Measurements from ENCODE around the gene RAD54L. TPM values are rescaled to one million over a fixed set of nuclear protein-coding genes. Genes with fewer than 3 reads are reported as not detected.

Gene RAD54L
- total RNA-seq, 4 donors from 2014 or later: 1.2 TPM; not detected in 3

DNA sequence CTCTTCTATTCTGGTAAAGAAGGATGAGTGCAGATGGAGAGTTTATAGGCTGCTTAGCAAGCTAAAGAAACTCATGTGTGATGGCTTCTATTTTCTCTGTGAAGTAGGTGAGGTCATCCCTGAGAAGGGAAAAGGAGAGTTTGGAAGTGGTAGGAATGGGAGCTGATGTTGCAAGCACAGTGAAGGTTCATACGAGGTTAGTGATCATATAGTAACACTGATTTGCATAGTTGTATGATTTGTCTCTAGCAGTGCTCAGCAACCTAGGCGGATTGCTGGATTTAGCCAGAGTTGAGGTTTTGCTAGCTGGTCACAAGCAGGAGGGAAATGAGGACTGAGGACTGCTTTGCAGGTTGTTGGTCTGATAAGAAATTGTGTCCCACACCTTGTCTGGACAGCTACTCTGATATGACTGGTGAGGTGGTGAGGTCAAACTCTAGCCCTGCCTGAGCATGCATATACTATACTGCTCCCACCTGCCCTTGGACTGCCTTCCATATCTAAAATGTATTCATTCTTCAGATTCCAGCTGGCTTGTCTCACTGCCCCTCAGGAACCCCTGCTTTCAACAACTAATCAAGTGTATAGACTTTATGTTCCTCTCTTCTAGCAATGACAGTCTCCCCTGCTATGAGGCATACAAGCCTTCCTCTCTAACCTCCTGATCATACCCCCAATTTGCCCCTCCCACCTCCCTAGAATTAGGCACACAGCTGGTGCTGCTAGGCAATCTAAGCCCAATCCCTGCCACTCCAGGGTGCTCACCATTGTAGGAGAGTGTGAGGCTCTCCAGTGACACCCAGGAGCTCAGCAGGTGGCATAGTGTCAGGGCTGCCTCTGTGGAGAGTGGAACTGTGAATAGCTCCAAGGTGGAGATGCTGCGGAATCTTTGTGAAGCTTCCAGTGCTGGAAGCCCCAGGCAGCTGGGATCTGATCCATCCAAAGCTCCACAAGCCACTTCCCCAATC, 37.3 kb downstream of the RAD54L start:
- WGBS: 81% methylated on average over 3 of the region's 3 CpGs
- H3K9me3 ChIP-seq: no peaks in the 10 kb centered on the region

GRCh38 chr1:46285730-46286477, 38.3 kb downstream of the RAD54L start:
- 89% methylated on average over 12 of the region's 27 CpGs for WGBS
- Histone ChIP-seq H3K36me3 (peaks cover 22 to 93% (median 85%) of the 10 kb centered on the region in 4 donors), H3K27ac (replicated peaks in 1 of 4) (no peak overlapping the region), H3K4me3 (no peak overlapping the region), H3K27me3 (no peaks in the 10 kb centered on the region), H3K9me3 (no peaks in the 10 kb centered on the region), H3K4me1 (no peaks in the 10 kb centered on the region)
- no peak for DNase-seq (ENCODE audit: extremely low spot score)
- intact Hi-C loops (cut with DNase I): no loop called here
- TF ChIP-seq POLR2AphosphoS5 (IDR thresholded peaks at IDR 0.05): no peak
- no peak for TF ChIP-seq EP300 (IDR thresholded peaks at IDR 0.05)
- TF ChIP-seq POLR2A (IDR thresholded peaks at IDR 0.05; ENCODE audit: low read depth): no peak
- TF ChIP-seq, protein P1, sequence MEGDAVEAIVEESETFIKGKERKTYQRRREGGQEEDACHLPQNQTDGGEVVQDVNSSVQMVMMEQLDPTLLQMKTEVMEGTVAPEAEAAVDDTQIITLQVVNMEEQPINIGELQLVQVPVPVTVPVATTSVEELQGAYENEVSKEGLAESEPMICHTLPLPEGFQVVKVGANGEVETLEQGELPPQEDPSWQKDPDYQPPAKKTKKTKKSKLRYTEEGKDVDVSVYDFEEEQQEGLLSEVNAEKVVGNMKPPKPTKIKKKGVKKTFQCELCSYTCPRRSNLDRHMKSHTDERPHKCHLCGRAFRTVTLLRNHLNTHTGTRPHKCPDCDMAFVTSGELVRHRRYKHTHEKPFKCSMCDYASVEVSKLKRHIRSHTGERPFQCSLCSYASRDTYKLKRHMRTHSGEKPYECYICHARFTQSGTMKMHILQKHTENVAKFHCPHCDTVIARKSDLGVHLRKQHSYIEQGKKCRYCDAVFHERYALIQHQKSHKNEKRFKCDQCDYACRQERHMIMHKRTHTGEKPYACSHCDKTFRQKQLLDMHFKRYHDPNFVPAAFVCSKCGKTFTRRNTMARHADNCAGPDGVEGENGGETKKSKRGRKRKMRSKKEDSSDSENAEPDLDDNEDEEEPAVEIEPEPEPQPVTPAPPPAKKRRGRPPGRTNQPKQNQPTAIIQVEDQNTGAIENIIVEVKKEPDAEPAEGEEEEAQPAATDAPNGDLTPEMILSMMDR (IDR thresholded peaks at IDR 0.05): no peak

More for the DNA sequence above, 37.3 kb downstream of the RAD54L start:
- intact Hi-C loops (cut with DNase I): no loop called here
- no peak overlapping the region for H3K27ac ChIP-seq (replicated peaks in 1 of 4)
- no peaks in the 10 kb centered on the region for H3K4me1 ChIP-seq
- H3K4me3 ChIP-seq: no peak overlapping the region
- TF ChIP-seq, protein P1 (IDR thresholded peaks at IDR 0.05): no peak
- TF ChIP-seq POLR2AphosphoS5 (IDR thresholded peaks at IDR 0.05) (no peak), EP300 (IDR thresholded peaks at IDR 0.05) (no peak), POLR2A (IDR thresholded peaks at IDR 0.05; ENCODE audit: low read depth) (no peak)
- H3K27me3 ChIP-seq: no peaks in the 10 kb centered on the region
- H3K36me3 ChIP-seq: peaks cover 26 to 98% (median 88%) of the 10 kb centered on the region in 4 donors
- DNase-seq (ENCODE audit: extremely low spot score): no peak

DNA sequence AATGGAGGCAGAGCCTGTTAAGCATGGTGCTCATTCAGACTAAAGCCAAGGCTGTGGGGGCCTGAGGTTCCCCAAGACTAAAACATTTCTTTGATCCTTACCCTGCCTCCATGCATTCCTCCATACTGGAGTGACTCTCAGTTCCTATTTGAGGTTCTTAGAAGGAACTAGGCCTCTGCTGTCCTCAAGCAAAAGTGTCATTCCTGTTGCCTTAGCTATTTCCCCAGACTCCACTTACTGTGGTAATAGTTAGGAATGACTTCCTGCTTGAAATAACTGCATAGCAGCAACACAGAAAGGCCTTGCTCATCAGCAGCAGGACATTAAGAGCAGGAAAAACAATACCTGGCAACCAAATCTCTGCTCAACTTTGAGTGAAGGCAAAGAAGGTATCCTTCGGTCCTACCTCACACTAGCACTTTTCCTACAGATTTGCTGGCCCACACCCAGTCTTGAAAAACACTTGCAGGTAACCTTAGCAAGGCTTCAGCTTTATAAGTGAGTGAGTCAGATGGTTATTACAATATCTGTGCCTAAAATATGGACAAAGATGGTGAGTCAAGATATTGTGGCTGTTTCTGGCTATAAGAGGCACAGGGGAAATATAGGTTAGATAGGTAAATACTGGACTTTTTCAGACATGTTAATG, 41.0 kb downstream of the RAD54L start:
- Histone ChIP-seq H3K27ac (replicated peaks in 1 of 4) (no peak overlapping the region), H3K4me3 (no peak overlapping the region), H3K4me1 (no peaks in the 10 kb centered on the region), H3K36me3 (peaks cover 22 to 91% (median 81%) of the 10 kb centered on the region in 4 donors), H3K9me3 (no peaks in the 10 kb centered on the region), H3K27me3 (no peaks in the 10 kb centered on the region)
- 94% methylated on average over 1 of the region's 1 CpG for WGBS
- intact Hi-C loops (cut with DNase I): no loop called here
- TF ChIP-seq POLR2A (IDR thresholded peaks at IDR 0.05; ENCODE audit: low read depth) (no peak), POLR2AphosphoS5 (IDR thresholded peaks at IDR 0.05) (no peak), EP300 (IDR thresholded peaks at IDR 0.05) (no peak)
- TF ChIP-seq, protein P1 (IDR thresholded peaks at IDR 0.05): no peak
- no peak for DNase-seq (ENCODE audit: extremely low spot score)

- DNase-seq (ENCODE audit: extremely low spot score): no peak
- no peak overlapping the region for H3K4me3 ChIP-seq
- whole genome bisulfite sequencing: 94% methylated on average over 5 of the region's 5 CpGs
- H3K9me3 ChIP-seq: no peaks in the 10 kb centered on the region
- intact Hi-C loops (cut with DNase I): no loop called here
- H3K4me1 ChIP-seq: no peaks in the 10 kb centered on the region
- TF ChIP-seq EP300 (IDR thresholded peaks at IDR 0.05) (no peak), POLR2A (IDR thresholded peaks at IDR 0.05; ENCODE audit: low read depth) (no peak), POLR2AphosphoS5 (IDR thresholded peaks at IDR 0.05) (no peak)
- TF ChIP-seq, protein P1 (IDR thresholded peaks at IDR 0.05): no peak
- no peak overlapping the region for H3K27ac ChIP-seq (replicated peaks in 1 of 4)
- H3K27me3 ChIP-seq: no peaks in the 10 kb centered on the region
- peaks cover 22 to 91% (median 82%) of the 10 kb centered on the region in 4 donors for H3K36me3 ChIP-seq
Observed at GRCh38 chr1:46289134-46289494, 41.6 kb downstream of the RAD54L start.

Data from esophagus muscularis mucosa (tissue), 4 donors.